ENCODE results near the gene PDE8A.

The PDE8A gene

GRCh38 chr15:84953136-84953535, 28.5 kb upstream of the PDE8A start:
- peaks cover 8% of the 10 kb centered on the region for H3K4me1 Mint-ChIP-seq (ENCODE audit: low read depth)
- H3K27me3 Mint-ChIP-seq: peaks cover 14% of the 10 kb centered on the region
- H3K27ac Mint-ChIP-seq: no peak overlapping the region
- no peaks in the 10 kb centered on the region for H3K36me3 Mint-ChIP-seq (ENCODE audit: low read depth)
- no peaks in the 10 kb centered on the region for H3K9me3 Mint-ChIP-seq
- H3K4me3 Mint-ChIP-seq: no peak overlapping the region

GRCh38 chr15:84953726-84954125, 27.9 kb upstream of the PDE8A start:
- H3K36me3 Mint-ChIP-seq (ENCODE audit: low read depth): no peaks in the 10 kb centered on the region

GRCh38 chr15:84955089-84955848, 26.4 kb upstream of the PDE8A start:
- H3K9me3 Mint-ChIP-seq: no peaks in the 10 kb centered on the region
- peaks cover 14% of the 10 kb centered on the region for H3K27me3 Mint-ChIP-seq
- H3K27ac Mint-ChIP-seq: no peak overlapping the region
- H3K4me3 Mint-ChIP-seq: no peak overlapping the region
- peaks cover 12% of the 10 kb centered on the region for H3K4me1 Mint-ChIP-seq (ENCODE audit: low read depth)
- no peaks in the 10 kb centered on the region for H3K36me3 Mint-ChIP-seq (ENCODE audit: low read depth)

More at GRCh38 chr15:84953726-84954125, 27.9 kb upstream of the PDE8A start:
- H3K4me1 Mint-ChIP-seq (ENCODE audit: low read depth): peaks cover 8% of the 10 kb centered on the region
- no peaks in the 10 kb centered on the region for H3K9me3 Mint-ChIP-seq
- no peak overlapping the region for H3K4me3 Mint-ChIP-seq
- H3K27me3 Mint-ChIP-seq: peaks cover 14% of the 10 kb centered on the region
- no peak overlapping the region for H3K27ac Mint-ChIP-seq

- peaks cover 12% of the 10 kb centered on the region for H3K4me1 Mint-ChIP-seq (ENCODE audit: low read depth)
- no peaks in the 10 kb centered on the region for H3K36me3 Mint-ChIP-seq (ENCODE audit: low read depth)
- no peaks in the 10 kb centered on the region for H3K9me3 Mint-ChIP-seq
- H3K27ac Mint-ChIP-seq: no peak overlapping the region
- no peak overlapping the region for H3K4me3 Mint-ChIP-seq
- peaks cover 14% of the 10 kb centered on the region for H3K27me3 Mint-ChIP-seq
Observed at GRCh38 chr15:84956199-84956598, 25.5 kb upstream of the PDE8A start.

GRCh38 chr15:84960391-84961113, 21.1 kb upstream of the PDE8A start:
- Mint-ChIP-seq H3K4me3 (no peak overlapping the region), H3K36me3 (ENCODE audit: low read depth) (no peaks in the 10 kb centered on the region), H3K27ac (no peak overlapping the region), H3K4me1 (ENCODE audit: low read depth) (peaks cover 12% of the 10 kb centered on the region), H3K27me3 (peaks cover 17% of the 10 kb centered on the region), H3K9me3 (no peaks in the 10 kb centered on the region)

GRCh38 chr15:84961114-84961452, 20.6 kb upstream of the PDE8A start:
- H3K4me3 Mint-ChIP-seq: no peak overlapping the region
- peaks cover 13% of the 10 kb centered on the region for H3K27me3 Mint-ChIP-seq
- no peaks in the 10 kb centered on the region for H3K9me3 Mint-ChIP-seq
- peaks cover 8% of the 10 kb centered on the region for H3K4me1 Mint-ChIP-seq (ENCODE audit: low read depth)
- no peaks in the 10 kb centered on the region for H3K36me3 Mint-ChIP-seq (ENCODE audit: low read depth)
- H3K27ac Mint-ChIP-seq: no peak overlapping the region

GRCh38 chr15:84961707-84962106, 19.9 kb upstream of the PDE8A start:
- Mint-ChIP-seq H3K27me3 (peaks cover 12% of the 10 kb centered on the region), H3K4me3 (no peak overlapping the region), H3K36me3 (ENCODE audit: low read depth) (no peaks in the 10 kb centered on the region), H3K4me1 (ENCODE audit: low read depth) (peaks cover 5% of the 10 kb centered on the region), H3K9me3 (no peaks in the 10 kb centered on the region), H3K27ac (no peak overlapping the region)

GRCh38 chr15:84962955-84963354, 18.7 kb upstream of the PDE8A start:
- no peak overlapping the region for H3K27ac Mint-ChIP-seq
- no peaks in the 10 kb centered on the region for H3K9me3 Mint-ChIP-seq
- H3K4me1 Mint-ChIP-seq (ENCODE audit: low read depth): peaks cover 5% of the 10 kb centered on the region
- no peaks in the 10 kb centered on the region for H3K36me3 Mint-ChIP-seq (ENCODE audit: low read depth)
- peaks cover 6% of the 10 kb centered on the region for H3K27me3 Mint-ChIP-seq
- H3K4me3 Mint-ChIP-seq: no peak overlapping the region

- Mint-ChIP-seq H3K4me1 (ENCODE audit: low read depth) (no peaks in the 10 kb centered on the region), H3K27me3 (peaks cover 6% of the 10 kb centered on the region), H3K36me3 (ENCODE audit: low read depth) (no peaks in the 10 kb centered on the region), H3K9me3 (no peaks in the 10 kb centered on the region), H3K4me3 (no peak overlapping the region), H3K27ac (no peak overlapping the region)
Observed at GRCh38 chr15:84967380-84967779, 14.3 kb upstream of the PDE8A start.

GRCh38 chr15:84968301-84968700, 13.4 kb upstream of the PDE8A start:
- Mint-ChIP-seq H3K27ac (no peak overlapping the region), H3K9me3 (no peaks in the 10 kb centered on the region), H3K4me1 (ENCODE audit: low read depth) (no peaks in the 10 kb centered on the region), H3K4me3 (no peak overlapping the region), H3K36me3 (ENCODE audit: low read depth) (no peaks in the 10 kb centered on the region), H3K27me3 (peaks cover 6% of the 10 kb centered on the region)

- Mint-ChIP-seq H3K27ac (no peak overlapping the region), H3K27me3 (peaks cover 3% of the 10 kb centered on the region), H3K36me3 (ENCODE audit: low read depth) (no peaks in the 10 kb centered on the region), H3K4me1 (ENCODE audit: low read depth) (no peaks in the 10 kb centered on the region), H3K9me3 (no peaks in the 10 kb centered on the region), H3K4me3 (no peak overlapping the region)
Observed at GRCh38 chr15:84969257-84969656, 12.4 kb upstream of the PDE8A start.

- Mint-ChIP-seq H3K36me3 (ENCODE audit: low read depth) (no peaks in the 10 kb centered on the region), H3K9me3 (no peaks in the 10 kb centered on the region), H3K27me3 (peaks cover 3% of the 10 kb centered on the region), H3K4me1 (ENCODE audit: low read depth) (no peaks in the 10 kb centered on the region), H3K4me3 (no peak overlapping the region), H3K27ac (no peak overlapping the region)
Observed at GRCh38 chr15:84970843-84971242, 10.8 kb upstream of the PDE8A start.

GRCh38 chr15:84973492-84974460, 7.9 kb upstream of the PDE8A start:
- Mint-ChIP-seq H3K9me3 (no peaks in the 10 kb centered on the region), H3K27me3 (peaks cover 3% of the 10 kb centered on the region), H3K4me3 (no peak overlapping the region), H3K27ac (no peak overlapping the region), H3K36me3 (ENCODE audit: low read depth) (no peaks in the 10 kb centered on the region), H3K4me1 (ENCODE audit: low read depth) (no peaks in the 10 kb centered on the region)

- no peak overlapping the region for H3K27ac Mint-ChIP-seq
- H3K4me3 Mint-ChIP-seq: no peak overlapping the region
- no peaks in the 10 kb centered on the region for H3K36me3 Mint-ChIP-seq (ENCODE audit: low read depth)
- H3K27me3 Mint-ChIP-seq: peaks cover 3% of the 10 kb centered on the region
- no peaks in the 10 kb centered on the region for H3K9me3 Mint-ChIP-seq
- peaks cover 8% of the 10 kb centered on the region for H3K4me1 Mint-ChIP-seq (ENCODE audit: low read depth)
Observed at GRCh38 chr15:84975871-84976351, 5.7 kb upstream of the PDE8A start.

All from stimulated activated naive CD8-positive, alpha-beta T cell treated with anti-CD3 and anti-CD28 coated beads, Interleukin-15, Interleukin-2, amounts not matched to agents 100 ng/mL and 50 ng/mL, for 24 hours (primary cell).